Hematopoietic multipotent progenitor cell treated with erythropoietin and hydrocortisone succinate and interleukin-3 and kit ligand, for 17 days (in vitro differentiated cells): ENCODE measurements around the gene TMEM198.

ENCODE experiments used
- DNase-seq: peaks from one replicate; pipeline ENCODE4 v3.0.0-alpha.2; 2015; ENCODE audit warnings: low spot score

The TMEM198 gene, protein sequence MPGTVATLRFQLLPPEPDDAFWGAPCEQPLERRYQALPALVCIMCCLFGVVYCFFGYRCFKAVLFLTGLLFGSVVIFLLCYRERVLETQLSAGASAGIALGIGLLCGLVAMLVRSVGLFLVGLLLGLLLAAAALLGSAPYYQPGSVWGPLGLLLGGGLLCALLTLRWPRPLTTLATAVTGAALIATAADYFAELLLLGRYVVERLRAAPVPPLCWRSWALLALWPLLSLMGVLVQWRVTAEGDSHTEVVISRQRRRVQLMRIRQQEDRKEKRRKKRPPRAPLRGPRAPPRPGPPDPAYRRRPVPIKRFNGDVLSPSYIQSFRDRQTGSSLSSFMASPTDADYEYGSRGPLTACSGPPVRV

DNA sequence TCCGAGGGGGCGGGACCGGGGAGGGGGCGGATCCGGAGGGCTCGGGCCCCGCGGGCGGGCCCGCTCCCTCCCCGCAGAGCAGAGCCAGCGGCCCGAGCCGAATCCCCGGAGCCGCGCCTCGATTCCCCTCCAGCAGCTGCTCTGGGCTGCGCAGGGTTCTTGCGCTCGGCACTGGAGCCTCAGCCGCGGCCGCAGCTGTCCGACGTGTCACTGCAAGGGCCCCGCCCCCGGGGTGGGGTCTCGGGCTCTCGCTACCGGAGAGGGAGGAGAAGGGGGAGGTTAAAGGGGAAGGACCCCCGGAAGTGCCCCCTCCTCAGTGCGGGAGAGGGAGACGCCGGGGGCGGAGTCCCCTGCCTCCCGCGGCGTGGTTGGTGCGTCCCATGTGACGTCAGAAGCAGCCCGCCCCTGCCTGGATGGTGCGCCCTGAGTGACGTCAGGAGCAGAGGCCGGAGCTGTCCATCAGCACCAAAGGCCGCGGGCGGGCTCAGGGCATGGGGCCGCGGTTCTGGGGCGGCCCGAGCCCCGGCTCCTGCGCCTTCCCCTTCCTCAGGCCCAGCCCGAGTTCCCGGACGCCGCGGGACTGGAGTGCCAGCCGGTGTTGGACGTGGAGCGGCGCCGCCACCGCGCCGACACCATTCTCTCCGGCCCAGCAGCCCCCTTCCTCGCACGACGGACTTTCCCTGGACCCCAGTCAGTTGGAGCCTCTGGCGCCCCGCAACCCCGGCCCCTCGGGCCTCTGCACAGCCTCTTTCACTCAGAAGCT lies at the start of gene TMEM198, which contains the start of gene CHPF:
TMEM198 (plus strand) TSS at position 433 of the 763 bp plus-strand sequence. CDS start 700 bp downstream, outside the sequence.
CHPF (minus strand) TSS at position 214 of the 763 bp plus-strand sequence. CDS start 271 bp downstream, outside the sequence.
- peak; percentile 75 for DNase-seq

DNA sequence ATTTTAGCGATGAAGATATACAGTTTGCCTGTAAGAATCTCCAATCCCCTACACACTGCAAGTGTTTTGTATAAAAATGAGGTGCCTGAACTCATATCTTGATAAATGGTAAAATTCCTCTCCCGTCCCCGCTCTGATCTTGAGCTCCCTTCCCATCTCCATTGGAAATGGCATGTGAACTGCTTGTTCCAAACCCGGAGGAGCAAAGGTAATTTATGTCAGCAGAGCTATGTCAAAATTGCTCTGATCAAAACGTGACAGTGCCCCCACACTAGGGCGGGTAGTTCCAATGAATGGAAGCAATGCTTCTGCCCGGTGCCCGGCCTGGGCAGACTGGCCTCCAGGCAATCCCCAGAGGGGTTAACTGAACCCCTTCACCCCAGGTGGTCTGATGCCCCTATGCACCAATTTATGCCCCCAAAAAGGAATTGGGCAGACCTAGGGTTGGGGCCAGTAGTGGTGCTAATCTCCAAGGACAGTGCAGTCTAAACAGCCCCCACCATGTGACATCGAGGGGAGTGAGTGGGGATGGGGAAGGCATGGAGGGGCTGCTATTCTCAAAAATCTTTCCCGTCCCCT lies 48.8 kb upstream of the TMEM198 start:
- no peak for DNase-seq

DNA sequence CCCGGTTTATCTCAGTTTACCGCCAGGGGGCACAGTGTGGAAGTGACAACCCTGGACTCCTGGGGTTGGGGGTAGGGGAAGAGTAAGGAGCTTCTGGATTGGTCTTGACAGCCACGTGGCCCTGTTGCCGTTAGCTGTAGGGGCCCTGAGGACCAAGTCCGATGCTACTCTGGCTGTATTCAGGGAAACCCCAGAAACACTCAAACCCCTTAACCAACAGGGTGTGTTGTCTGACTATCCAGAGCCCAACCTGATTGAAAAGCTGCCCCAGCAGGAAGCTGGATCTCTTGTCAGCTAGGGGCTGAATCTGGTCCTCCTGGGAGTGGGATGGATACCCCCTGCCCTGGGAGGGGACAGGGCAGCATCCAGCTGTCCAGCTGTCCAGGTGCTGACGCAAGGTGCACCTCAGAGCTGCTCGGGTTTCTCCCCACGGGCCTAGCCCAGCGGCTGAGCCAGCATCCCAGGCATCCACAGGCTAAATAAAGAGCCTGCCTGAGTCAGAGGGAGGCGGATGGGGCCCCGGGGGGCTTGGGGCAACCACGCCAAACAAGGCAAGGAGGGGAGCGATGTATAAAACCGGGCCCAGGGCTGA lies 48.2 kb upstream of the TMEM198 start:
- DNase-seq: peak; percentile 65

DNA sequence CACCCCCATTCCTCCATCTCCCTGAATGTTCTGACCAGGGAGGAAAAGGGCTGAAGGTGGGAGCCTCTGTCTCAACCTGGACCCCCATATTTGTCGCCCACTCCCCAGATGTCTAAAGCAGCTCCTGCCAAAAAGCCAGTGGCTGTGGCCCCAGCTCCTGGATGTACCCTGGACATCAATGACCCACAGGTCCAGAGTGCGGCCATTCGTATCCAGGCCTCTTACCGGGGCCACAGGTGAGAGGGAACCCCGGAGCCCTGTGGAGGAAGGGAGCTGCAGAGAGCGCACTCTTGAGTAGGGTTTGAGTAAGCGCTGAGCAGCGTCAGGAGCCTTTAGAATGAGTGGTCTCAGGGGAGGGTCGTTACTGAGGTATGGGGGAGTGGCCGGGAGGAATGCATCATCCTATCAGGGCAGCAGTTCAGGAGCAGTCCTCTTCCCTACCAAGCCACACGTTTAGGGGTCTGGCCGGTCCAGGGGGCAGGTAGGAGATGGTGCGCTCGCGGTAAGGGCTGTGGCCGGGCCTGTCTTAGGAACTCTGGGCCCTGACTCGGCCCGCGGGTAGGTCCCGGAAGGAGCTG lies 47.5 kb upstream of the TMEM198 start:
- DNase-seq: no peak

DNA sequence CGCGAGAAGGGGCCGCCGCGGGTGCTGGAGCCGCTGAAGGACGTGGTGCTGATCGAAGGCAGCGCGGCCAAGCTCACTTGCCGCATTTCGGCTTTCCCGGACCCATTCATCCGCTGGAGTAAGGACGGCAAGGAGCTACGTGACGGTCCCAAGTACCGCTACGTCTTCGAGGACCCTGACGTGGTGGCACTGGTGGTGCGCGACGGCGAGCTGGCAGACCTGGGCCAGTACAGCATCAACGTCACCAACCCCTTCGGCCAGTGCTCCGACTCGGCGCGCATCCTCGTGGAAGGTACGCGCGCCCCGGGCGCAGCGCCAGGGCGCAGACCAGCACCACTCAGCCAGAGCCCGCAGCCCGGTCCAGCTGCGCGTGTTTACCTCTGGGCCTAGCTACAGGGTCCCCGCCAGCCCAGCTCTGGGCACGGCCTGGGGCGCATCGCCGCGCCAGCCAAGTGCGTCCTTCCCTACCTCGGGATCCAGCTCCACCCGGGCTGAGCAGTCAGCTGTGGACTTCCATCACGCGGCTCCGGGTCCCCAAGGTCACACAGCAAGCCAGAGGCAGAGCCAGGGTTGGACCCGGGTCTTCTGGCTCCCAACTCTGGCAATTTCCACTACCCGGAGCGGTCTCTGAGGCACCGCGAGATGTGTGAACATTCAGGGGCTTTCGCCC lies 46.9 kb upstream of the TMEM198 start:
- DNase-seq: no peak

DNA sequence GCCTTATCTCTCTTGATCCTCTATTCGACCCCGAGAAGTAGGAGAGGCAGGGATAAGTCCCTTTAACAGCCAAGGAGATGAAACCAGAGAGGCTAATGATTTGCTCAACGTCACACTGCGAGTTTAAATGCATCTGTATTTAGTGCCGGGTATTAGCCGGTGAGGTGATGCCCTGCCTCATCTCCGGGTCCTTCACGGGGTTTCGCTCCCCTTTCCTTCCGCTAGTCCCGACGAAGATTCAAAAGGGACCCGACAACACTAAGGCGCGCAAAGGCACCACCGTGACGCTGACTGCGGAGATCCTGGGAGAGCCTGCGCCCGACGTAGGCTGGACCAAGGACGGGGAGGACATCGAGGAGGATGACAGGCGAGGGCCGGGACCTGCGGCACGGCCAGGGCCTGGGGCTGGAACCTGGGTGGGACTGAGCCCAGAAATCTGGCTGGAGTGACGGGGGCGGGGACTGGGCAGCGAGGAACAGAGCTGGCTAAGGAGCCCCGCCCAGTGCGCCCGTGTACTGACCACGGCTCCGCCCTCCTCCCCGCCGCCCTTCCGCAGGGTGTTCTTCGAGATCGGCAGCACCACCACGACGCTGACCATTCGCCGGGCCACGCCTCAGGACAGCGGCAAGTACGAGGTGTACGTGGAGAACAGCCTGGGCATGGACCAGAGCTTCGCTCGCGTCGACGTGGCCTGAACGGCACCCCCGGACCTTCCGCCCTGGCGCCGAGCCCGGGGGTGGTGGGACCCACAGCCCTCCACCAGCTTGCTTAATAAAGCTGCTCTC lies 46.1 kb upstream of the TMEM198 start:
- DNase-seq: peak; percentile 49

DNA sequence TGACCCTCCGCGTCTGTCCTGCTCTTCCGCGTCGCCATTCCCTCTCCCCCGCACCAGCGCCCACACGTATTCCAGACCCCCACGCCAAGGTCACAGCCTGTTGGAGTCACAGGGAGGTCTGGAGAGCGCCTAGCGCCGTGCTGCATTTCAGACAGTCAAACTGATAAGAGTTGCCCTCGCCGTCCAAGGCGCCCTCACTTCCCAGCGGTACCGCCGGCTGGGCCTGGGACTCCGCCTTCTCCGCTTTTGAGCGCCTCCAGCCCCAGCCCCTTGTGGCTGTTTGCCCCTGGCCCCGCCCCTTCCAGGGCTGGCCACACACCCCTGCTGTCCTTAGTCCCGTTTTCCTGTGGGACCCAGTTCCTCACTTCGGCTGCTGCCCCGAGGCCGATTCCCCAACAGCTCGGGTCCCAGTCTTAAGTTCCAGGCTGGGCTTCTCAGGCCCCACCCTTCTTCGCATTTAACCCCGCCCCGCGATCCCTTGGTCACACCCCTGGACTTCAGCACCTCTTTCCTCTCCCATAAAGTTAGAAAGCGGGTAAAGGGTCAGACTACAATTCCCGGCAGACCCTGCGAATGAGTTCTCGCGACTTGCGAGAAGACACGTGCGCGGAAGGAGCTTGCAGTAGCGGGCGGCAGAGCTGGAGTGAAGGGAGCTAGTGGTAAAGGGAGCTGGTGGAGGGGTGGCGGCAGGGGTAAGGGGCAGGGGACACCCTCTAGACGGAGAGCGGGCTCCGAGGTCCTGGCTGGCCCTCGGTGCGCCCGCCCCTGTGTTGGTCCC lies 45.4 kb upstream of the TMEM198 start, which contains the start of gene GMPPA:
GMPPA (plus strand) TSS at position 612 of the 778 bp plus-strand sequence. CDS start 1,085 bp downstream, outside the sequence.
- peak; percentile 91 for DNase-seq

DNA sequence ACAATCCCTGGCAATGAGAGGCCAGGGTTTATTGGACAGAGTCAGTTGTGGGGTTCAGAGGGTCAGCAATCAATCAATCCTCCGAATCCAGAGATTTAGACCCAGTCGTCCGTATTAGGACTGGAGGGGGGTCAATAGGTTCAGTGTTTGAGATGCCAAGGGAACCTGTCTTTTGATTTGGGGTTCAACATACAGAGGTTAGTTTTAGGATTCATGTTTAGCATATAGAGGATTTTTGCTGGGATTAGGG lies 44.8 kb upstream of the TMEM198 start:
- no peak for DNase-seq

DNA sequence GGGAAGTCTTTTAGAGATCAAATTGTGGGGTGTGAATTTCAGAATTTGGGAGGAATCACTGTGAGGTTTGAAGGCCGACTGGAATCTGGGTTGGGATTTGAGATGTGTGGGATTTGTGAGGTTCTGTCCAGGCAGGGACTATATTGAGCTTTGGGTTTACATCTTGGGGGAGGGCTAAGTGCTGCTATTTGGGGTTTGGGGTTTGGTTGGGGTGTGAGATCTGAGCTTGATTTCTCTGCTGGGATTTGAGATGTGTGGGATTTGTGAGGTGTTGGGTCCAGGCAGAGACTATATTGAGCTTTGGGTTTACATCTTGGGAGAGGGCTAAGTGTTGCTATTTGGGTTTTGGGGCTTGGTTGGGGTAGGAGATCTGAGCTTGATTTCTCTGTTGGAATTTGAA lies 44.3 kb upstream of the TMEM198 start:
- DNase-seq: no peak

DNA sequence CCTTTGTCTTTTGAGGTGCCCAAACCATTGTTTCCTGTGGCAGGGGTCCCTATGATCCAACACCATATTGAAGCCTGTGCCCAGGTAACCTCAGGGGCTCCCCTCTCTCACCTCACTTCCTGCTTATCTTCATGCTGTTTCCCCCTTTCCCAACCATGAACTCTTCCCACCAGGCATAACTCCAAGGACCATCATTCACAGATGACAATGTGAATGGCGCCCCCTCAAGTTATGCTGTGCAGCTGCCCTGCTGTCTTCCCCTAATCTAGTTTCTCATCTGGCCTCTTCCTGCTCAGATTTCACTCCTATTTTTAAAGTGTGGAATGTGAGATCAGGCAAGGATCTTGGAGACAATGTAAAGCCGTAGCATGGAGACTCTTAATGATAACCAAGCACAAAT lies 43.7 kb upstream of the TMEM198 start:
- DNase-seq: no peak

DNA sequence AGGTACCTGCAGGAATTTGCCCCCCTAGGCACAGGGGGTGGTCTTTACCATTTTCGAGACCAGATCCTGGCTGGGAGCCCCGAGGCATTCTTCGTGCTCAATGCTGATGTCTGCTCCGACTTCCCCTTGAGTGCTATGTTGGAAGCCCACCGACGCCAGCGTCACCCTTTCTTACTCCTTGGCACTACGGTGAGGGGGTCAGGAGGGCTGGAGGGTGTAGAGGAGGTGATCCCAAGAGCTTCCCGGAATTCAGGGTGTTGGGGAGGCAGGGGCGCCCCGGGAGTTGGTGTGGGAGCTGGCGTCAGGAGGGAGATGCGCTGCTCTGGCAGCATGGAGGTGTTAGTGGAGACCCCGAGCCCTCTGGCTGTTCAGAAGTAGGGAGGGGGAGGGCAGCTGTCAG lies 42.0 kb upstream of the TMEM198 start:
- DNase-seq: no peak

DNA sequence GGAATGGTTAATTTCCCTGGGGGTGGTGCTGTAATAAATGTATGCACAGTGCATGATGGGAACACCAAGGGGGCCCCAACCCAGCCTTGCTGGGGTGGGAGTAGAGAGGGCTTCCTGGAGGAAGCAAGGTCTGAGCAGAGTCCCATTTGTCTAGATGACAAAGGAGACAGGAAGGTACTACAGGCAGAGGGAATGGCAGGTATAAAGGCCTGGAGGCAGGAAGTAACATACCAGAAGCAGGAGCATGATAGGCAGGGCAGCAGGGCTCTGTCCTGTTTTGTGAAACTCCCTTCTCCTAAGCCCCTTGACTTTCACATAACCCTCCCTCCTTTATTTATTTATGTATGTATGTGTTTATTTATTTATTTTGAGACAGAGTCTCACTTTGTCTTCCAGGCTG lies 41.2 kb upstream of the TMEM198 start:
- DNase-seq: no peak

DNA sequence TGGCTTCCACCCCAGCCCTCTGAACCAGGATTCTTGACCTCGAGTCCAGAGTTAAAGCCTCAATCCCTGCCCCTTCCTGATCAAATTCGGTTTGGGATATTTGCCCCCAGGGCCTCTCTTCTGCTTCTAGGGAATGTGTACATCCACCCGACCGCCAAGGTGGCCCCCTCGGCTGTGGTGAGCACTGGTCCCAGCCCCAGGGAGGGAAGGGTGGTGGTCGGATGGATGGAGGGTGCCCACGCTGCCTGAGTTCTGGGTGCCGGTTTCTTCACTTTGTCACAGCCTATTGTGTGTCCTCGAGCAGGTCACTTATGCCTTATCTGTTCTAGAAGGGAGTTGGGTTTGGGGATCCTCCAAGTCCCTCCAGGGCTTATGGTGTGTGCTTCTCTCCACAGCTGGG lies 38.2 kb upstream of the TMEM198 start:
- DNase-seq: no peak

DNA sequence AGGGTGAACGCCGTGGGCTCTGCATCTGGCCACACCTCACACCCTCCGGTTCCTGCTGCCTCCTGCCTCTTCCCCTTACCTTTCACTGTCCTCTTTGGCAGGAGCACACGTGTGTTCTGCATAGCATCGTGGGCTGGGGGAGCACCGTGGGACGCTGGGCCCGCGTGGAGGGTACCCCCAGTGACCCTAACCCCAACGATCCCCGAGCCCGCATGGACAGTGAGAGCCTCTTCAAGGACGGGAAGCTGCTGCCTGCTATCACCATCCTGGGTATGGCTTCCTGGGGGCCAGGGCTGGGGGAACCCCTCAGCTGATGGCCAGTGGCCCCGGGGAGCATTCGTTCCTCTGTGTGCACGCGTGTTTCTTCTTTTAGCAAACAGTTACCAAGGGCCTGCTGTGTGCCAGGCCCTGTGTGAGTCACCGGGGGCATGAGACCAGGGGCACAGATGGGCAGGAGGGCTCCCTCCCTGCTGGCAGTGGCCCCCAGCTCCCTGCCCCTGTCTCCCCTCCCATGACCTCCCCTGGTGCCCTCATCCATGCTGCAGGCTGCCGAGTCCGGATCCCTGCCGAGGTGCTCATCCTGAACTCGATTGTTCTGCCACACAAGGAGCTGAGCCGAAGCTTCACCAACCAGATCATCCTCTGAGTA lies 37.6 kb upstream of the TMEM198 start:
- no peak for DNase-seq

DNA sequence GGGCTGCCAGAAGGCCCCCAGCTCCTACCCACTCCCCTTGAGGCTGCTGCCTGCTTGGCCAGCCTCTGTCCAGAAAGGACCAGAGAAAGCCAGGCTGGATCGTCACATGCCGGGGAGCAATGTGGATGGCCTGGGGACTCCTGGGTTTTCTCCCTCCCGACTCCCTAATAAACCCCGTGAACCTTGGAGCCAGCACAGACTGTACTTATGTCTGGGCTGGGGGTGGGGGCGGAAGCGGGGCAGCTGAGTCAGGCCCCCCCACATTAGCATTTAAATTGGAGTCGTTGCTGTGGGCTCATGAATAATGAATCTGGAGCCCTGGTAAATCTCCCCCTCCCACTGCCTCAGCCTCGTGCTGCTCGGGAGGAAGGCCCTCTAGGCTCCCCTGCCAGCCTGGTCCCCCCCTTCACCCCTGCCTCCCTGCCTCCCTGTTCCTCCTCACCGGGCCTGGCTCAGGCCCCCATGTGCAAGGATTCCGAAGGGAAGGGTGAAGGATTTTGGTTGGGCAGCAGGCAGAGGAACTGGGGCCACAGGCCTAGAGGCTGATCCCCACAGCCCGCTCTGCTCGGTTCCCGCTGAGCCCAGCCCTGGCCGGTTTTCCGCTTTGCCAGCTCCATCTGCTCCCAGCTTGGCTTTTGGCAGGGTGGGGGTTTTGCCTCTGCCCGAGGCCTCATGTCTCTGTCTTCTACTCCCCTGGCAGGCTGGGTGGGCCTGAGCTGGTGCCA lies 36.9 kb upstream of the TMEM198 start:
- DNase-seq: no peak

DNA sequence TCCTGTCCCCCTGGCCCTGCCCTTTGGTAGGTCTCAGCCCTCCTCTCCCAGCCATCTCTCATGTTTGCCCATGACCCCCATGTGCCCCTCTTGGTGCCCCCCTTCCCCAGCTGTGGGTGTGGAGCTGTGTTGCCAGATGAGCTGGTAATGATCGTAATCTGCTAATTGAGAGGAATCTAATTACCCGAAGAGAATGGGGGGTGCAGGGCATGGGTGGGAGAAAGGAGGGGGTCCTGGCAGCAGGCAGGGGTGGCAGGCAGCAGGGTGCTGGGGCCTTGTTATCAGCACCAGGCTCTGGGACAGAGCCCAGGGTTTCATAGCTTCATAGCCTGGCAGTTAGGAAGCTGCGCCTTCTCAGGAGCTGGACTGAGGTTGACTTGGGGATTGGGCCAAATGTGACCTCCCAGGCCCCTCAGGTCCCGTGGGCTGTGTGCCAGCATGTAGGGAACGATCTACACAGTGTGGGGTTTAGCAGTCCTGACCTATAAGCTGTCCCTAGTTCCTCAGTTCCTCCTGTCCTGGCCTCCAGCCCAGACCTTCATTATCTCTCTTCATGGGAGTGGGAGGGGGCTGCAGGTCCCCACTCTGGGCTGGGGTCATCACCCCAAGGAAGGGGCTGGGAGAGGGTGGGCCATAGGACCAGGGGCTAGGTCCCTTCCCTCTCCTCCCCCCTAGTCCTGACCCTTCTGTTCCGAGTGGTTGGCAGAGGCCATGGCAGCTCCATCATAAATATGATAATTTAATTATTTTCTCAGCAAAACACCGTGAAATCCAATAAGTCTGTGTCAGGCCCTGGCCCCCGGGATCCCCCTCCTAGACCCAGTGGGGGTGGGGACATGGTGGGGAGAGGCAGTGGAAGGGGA lies 36.0 kb upstream of the TMEM198 start:
- DNase-seq: no peak

DNA sequence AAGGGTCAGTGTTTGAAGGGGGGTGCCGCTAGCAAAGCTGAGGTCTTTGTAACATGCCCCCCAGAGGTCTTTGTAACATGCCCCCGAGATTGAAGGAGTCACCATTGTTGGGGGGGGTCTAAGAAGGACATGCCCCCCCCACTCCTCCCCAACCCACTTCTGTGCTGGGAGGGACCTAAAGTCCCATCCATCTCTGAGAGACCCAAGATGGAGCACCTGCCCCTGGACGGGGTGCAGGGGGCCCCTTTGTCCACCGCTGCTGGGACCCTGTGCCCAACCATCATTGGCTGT lies 35.4 kb upstream of the TMEM198 start:
- DNase-seq: no peak
